Kidney capillary endothelial cell (primary cell): Measurements from ENCODE around the gene CIBAR2.

Experiments
- DNase-seq: peaks from one replicate; pipeline ENCODE4 v3.0.0-alpha.2; 2018; ENCODE audit warnings: low spot score

The CIBAR2 gene

DNA sequence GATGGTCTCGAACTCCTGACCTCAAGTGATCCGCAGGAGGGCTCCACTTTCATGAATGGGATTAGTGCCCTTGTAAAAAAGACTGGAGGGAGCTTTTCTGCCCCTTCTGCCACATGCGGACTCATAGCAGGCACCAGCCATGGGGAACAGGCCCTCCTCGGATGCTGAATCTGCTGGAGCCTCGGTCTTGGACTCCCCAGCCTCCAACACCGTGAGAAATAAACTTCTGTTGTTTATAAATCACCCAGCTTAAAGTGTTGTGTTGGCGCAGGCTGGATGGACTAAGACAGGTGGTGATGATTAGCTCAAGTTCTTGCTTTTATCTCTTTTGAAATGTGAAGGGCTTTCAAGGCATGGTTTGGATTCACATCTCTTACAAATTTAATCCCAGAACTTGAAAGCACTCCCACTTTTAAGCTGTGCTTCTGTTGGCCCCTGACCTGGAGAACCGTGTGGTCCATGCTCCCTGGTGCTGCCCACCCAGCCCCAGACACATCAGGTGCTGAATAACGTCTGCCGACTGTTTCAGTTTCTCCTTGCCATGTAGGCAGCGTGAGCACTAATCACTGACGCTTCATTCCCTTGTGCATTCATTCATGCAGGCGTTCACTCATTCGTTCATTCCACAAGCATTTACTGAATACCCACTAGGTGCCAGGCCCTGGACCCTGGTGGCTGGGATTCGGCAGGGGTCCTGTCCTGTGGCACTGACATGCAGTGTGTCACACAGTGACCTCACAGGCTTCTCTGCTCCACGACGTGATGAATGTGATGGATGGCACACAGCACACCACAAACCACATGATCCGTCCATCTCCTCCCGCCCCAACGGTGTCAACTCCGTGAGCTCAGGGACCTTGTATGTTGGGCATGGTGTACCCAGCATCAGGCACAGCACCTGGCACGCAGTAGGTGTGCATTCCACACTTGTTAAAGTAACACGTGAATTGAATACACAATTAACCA, 8.9 kb downstream of the CIBAR2 start:
- DNase-seq = no peak

DNA sequence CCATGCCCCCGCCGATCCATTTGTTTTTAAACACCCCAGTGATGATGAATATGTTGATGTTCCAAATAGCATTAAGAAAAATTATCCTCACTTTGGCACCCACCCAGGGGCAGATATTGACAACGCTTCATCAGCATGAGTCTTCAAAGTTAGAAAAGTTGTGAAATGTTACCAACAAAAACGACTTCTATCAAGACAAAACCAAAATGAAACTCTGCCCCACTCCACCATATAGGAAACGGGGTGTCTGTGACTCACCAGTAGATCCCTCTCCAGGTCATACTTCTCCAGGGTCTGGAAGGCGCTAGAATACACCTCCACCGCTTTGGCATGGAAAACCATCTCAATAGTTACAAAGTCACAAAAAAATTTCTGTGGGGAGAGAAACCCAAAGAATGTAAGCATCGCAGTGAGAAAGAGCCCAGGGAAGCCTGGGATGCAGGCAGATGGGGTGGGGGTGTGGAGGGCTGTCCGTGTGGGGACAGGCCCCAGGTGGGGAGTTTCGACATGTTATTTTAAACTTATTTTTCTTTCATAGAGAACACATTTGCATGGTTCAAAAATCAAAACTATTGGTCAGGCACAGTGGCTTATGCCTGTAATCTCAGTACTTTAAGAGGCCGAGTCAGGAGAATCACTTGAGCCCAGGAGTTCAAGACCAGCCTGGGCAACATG, 10.2 kb downstream of the CIBAR2 start:
- DNase-seq = no peak

DNA sequence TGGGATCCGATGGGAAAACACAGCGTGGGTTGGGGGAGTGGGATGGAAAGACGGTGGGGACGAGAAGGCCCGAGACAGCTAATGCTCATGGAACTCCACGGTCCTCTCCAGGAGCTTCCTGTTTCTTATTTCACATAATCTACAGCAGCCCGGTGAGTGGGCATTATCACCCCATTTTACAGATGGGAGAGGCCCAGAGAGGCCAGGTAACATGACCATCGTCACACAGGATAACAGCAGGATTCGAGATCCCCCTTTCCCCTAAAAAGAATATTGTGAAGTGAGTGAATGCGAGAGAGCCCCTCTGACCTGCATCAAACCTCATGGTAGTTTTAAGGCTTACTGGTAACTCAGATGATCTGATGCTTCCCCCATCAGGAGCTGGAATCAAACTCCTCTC, 12.0 kb downstream of the CIBAR2 start:
- no peak for DNase-seq

DNA sequence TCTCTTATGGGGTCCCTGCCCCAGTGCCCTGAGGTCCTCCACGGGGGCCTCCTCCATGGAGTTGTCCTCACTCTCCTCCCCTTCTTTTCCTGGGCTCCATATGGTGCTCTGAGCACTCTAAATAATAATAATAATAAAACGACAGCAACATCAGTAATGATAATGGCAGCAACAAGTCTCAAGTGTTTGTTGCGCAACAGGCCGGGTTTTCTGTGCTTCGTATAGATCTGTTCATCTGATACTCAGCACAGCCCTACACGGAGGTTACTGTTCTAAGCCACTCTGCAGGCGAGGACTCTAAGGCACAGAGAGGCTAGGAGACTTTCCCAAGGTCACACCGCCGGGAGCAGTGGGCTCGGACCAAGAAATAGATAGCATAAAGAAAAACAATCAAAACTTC, 13.7 kb downstream of the CIBAR2 start:
- DNase-seq = no peak

DNA sequence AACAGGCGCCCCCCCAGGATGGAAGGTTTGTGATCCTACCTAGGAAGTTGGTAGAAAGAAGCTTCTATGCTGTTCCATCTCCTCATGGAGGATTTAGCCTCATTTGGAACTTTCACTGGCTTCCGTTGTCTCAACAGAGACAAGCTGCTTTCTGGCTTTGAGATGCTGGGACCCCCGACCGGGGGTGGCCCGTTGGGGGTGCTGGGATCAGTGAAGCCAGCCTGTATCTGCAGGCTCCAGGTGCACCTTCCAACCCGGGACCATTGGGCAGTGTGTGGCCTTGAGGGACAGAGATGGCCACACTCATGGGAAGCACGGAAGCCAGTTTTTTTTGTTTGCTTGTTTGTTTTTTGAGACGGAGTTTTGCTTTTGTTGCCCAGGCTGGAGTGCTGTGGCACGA, 15.4 kb downstream of the CIBAR2 start:
- DNase-seq = no peak

DNA sequence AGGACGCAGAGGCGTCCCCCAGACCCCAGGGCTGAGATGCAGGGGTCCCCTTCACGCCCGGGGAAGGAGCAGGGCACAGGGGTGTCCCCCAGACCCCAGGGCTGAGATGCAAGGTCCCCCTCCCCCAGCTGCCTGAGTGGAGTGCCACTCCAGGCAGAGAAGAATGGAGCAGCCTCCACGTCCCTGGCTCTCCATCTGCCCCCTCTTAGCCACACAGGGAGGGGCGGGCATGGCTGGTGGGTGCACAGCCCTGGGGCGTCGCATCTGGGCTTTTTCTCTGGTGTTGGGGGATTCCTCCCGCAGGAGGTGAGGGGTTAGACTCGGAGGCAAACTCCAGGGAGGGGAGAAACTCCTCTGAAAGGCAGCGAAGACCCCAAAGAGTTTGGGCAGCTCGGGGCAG, 17.5 kb downstream of the CIBAR2 start:
- no peak for DNase-seq

DNA sequence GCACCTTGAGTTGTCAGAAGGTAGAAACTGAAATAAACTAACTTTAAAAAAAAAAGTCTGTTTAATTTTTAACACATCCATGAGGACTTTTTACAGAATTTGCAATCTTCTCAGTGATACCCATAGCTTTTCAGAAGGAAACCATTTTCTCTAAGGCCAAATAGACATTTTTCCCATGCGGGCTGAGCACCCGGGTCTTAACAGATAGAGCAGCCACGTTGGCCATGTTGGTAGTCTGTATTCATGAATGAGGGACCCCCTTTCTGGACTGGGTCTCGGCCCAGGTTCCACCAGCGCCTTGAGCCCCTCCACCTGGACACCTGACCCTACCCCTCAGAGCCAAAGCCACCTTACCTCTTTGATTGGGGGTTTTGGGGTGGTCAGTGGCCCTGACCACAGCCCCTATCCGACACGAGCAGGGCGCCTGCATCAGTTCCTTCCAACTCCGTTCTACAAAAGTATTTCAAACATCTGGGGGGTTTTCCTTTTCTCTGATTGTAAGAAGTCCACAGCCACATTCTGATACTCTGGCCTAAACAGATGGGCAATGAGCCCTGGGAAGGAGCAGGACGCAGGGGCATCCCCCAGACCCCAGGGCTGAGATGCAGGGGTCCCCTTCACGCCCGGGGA, 18.0 kb downstream of the CIBAR2 start:
- DNase-seq = no peak

DNA sequence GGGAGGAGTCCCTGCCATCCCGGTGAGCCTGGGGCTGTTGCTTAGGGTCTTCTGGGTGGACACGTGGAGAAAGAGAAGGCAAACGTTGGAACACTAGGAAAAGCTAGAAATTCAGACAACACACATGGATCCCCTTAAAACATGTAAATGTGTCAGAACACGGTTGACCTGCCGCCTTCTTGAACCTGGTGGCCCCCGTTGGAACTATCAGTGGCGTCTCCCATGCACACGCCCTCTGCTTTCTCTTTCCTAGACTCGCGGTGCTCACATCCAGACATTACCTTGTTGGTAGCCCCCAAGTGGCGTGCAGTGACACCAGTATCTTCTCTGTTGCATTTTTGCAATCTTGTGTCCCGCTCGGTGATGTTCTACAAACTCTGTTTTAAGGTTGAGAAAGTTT, 18.6 kb downstream of the CIBAR2 start:
- no peak for DNase-seq

DNA sequence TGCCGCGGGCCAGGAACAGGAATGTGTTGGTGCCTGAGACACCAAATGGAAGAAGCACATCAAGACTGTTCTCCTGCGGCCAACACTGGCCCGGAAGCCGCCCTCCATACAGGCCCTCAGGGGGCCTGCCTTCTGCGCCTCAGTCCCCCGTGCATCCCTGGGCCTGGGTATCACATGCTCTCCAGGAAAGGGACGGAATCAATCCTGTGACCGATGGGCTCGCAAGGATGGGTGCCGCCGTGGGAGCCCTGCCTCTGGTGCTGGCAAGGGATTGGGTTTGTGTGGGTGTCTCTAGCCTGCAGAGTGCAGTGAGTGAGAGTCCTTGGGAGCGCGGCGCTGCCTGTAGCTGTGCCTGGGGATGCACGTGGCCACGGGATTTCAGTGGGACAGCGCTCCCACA, 19.4 kb downstream of the CIBAR2 start:
- DNase-seq = no peak

DNA sequence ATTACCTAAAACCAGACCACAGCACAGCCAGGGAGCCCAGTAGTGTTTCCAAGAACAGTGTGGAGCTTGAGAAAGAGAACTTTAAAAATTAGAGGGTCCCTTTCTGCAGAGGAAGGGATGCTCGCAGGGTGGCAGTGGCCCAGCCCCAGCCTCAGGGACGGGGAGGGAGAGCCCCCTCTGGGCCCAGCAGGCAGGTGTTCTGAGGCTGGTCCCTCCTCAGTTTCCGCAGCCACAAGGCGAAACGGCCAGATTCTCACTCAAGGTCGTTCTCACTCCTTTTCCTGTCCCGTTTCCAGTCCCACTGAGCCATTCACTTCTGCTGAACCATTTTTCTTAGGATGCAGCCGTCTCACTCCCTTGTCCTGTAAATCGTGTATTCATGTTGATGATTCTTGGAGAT, 20.0 kb downstream of the CIBAR2 start:
- no peak for DNase-seq

DNA sequence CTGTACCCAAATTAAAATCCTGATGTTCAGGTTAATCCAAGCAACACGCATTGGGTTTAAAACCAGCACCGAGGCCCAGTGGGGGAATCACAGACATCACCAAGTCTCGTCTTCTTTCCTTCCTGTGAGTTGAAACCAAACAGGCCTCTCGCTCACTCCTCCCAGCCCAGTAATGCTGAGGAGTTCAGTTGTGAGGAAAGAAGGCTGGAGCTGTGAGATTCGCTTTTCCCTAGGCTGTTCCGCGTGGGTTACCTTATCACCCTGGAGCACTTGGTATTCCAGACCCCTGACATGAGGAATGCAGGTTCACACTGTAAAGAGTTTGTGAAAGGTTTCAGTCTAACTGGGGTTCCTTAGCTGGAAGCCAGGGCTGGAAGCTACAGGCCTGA, 20.8 kb downstream of the CIBAR2 start:
- no peak for DNase-seq

DNA sequence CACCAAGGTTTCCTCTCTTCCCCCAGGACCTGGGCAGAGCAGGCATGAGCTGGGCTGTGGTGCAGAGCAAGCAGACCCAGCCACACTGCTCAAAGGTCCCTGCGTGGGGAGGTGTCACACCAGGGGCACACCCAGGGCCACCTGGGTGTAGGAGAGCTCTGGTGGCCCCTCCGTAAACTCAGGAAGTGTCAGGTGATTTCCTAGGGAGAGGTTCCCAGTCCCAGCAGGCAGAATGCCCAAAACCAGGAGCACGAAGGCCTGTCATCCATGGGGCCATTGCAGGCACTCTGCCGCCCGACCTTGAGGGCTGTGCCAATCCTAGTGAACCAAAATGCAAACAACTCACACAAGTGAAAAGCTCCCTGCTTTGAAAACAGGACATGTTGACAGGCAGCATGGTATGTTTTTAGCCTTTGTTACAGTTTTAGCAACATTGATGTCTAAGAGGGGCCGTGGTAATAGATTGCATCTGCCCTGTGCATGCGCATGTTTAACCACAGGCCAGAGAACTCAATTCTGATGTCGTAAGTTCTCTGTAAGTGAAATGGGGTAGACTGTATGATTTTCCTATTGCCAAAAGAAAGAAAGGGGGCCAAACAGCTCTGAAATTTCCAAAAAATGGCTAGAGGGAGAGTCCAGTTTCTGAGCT, 21.3 kb downstream of the CIBAR2 start:
- no peak for DNase-seq

DNA sequence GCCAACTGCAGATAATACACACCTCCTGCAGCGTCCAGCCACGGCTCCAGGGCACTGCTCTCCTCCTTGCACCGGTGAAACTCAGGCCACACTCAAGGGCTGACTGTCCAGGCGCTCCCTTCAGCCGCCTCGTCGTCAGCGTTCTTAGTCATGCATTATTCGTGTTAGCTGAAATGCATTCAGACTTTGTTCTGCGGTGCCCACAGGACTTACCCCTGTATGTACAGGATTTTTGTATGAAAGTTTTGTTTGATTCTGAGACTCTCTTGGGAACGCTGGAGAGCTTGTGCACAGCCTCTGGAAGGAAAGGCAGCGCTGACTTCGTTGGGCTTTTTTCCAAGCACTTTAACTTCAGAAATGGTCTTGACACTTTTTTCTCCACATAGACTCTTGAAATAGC, 22.1 kb downstream of the CIBAR2 start:
- no peak for DNase-seq

DNA sequence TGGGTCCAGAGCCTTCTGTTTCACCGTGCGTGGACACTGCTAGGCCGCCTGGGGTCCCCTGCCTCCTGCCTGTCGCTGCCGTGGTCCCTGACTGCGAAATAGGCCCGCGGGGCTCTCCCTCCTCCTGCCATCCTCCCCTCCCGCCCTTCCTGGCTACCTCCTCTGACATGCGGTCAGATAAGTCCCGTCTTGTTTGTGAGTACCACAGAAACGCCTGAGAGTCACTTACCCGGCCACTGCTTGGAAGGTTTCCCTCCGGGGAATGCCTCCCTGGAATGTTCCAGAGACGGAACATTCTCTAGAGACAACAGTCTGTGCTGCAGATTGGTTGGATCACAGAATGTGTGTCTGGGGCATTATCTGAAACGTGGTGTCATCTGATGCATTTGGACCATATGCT, 22.7 kb downstream of the CIBAR2 start:
- no peak for DNase-seq

DNA sequence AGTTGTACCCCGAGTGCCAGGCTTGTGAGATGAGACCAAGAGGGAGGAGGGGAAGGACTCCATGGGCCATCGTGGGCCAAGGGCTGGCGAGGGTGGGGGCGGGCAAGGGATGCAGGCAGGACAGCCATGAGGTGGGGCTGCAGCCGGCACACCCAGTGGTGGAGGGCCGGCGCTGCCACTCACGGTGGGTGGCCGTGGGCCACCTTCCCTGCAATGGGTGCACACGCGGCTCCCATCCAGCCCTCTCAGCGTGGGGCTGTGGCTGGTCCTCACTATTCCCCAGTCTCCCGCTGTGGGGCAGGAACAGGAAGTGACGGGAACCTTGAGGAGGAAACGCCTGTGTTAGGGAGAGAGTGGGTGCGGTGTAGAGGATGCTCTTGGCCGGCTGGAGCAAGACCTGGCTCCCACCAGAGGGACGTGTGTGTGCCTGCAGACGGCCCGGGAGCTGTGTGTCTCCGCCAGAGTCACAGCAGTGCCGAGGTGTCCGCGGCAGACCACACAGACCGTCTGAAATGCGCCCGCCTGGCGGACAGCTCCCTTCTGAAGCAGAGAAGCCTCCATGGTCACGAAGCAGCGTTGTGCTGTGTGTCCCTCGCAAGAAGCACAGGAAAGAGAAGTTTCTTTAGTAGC, 23.6 kb downstream of the CIBAR2 start:
- DNase-seq = peak; percentile 67

DNA sequence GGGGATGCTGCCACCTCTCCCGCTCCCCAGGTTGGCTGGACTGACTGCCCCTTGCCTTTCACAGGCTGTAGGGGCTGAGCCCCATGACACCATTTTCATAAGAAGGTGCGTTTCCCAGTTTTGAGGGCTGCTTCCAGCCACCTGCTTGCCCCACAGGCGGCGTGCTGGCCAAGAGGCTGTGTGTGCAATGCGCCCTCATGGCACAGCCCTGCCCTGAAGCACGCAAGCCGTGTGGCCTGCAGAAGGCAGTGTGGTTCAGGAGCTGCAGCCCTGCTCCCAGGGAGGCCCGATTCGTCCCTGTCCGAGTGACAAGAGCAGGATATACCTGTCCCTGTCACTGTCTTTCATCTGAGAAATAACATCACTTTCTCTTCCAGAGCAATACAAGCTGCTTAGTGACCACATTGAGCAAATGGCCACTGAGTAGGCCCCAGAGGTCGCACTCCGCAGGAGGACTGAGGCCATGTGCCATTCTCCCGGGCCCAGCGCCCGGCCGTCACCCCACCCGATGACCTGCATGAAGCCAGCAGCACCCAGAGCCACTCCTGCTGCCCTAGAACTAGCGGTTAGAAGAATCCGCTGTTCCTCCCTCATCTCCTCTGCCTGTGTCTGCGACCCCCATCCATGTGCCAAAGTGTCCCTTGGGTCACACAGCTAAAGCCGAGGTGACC, 24.2 kb downstream of the CIBAR2 start:
- no peak for DNase-seq

DNA sequence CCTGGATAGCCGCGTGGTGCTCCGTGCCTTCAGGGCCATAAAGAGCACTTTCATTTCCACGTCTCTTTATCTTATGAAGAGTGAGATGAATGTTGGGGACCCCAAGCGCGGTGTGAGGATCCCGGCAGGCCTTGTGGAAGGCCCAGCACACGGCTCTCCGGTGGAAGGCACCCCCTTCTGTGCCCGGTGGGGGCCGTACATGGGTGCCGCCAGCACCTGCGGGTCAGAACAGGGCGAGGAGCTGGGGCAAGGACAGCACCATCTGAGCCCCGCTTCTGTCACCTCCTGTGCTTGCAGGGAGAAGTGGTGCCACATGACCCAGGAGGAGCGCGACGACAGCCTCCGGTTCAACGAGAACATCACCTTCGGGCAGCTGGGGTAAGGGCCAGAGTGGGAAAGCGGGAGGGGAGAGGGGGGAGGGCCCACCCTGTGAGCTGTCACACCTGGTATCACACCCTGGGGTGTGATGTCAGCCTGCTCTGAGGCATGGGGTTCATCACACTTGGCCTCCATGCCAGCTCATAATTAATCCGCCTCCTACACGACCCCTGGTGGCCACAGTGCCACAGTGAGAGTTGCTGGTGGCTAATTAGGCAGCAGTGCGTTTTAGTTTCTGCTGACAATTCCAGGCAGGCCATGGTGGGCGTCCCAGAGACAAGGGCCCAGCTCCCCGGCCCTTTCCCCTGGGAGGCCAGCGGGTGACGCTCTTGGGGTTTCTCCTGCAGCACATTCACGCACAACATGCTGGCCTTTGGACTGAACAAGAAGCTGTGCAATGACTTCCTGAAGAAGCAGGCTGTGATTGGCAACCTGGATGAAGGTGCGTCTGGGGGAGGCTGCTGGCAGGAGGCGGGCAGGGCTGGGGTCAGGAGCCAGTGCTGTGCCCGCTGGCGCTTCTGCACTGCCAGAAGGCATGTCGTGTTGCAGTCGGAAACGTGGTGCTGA, 25.7 kb downstream of the CIBAR2 start:
- DNase-seq = peak; percentile 53

DNA sequence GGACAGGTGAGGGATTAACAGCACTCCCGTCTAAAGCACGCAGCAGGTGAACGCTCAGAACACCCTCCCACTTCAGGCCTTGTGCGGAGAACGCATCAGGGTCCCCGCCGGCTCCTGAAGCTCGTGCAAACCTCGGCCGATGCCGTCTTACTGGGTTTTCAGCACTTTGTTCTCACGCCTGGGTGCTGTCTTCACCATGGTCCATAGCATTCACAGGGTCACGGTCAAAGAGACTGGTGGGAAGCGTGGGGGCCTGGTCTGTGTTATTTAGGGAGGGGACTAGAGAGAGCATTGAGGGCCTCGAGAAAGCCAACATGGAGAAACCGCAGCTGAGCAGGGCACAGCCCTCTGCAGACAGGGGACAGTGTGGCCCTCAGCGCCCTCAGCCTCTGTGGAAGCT, 26.6 kb downstream of the CIBAR2 start:
- no peak for DNase-seq

DNA sequence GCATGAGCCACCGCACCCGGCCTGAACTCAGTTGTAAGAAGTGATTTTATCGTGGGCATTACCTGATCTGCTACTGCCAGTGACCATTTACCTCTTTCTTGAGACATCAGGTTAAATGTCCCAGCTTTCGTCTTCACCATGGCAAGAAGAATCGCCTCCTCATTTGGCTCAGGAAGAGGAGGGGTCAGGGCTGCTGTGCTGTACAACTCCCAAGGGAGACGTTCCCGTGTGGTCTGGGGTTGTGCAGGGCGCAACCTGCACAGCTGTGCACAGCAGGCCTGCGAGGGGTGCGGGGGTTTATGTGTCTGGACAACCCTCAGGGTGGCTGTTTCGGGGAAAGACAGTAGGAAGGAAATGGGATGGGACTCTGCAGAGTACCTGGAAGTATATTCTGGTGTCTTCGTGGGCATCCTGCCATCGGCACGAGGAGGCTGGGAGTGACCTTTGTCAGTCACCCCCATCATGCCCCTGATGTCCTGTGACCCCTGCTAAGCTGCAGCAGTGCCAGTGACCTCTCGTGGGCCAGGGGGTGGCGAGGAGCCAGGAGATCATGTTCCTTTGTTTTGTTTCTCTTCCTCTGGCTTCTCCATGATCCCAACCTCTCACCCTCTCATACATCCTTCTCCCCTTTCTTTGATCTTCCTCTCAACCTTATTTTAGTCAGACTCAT, 27.3 kb downstream of the CIBAR2 start:
- no peak for DNase-seq
